Right cardiac atrium (tissue), 5 donors: ENCODE data around the gene HPCAL1. TPM values are rescaled to one million over a fixed set of nuclear protein-coding genes. Genes with fewer than 3 reads are reported as not detected.
"Not testable (repeated sequence)": the region's sequence is repeated elsewhere in the genome, so short reads cannot be mapped to it uniquely, and the experiment has no call there.

ENCODE experiments used
- ATAC-seq, 2 donors: fragments of 200-7000 bp; cut with Tn5 transposase; one replicate each; pipeline versions ENCODE4 v1.8.0 to v1.9.1; 2020; ENCODE audit warnings: moderate library complexity in 2 of 2, mild to moderate bottlenecking in 1 of 2
- DNase-seq, 3 donors: peaks; one replicate each; pipeline ENCODE4 v3.0.0-alpha.2; 2020
- H3K27ac ChIP-seq: one replicate; pipeline ENCODE4 v1.5.1; 2013; ENCODE audit warnings: mild to moderate bottlenecking, low read length, control low read depth, moderate library complexity
- H3K27me3 ChIP-seq: one replicate; pipeline ENCODE4 v1.6.1; 2013; ENCODE audit not compliant: control insufficient read depth, insufficient read depth
- H3K4me1 ChIP-seq: one replicate; pipeline ENCODE4 v1.6.1; 2013; ENCODE audit warnings: low read length; ENCODE audit not compliant: control insufficient read depth, insufficient read depth
- H3K4me3 ChIP-seq: one replicate; pipeline ENCODE4 v1.5.1; 2013; ENCODE audit warnings: low read length, control low read depth
- H3K9me3 ChIP-seq: one replicate; pipeline ENCODE4 v1.6.1; 2013; ENCODE audit warnings: low read length; ENCODE audit not compliant: control insufficient read depth
- WGBS: extraction: QIAGEN DNeasy Blood & Tissue Kit; methylation state at CpG from one replicate; pipeline ENCODE4 v1.1.7; 2013; 5-methylcytosine and 5-hydroxymethylcytosine counted together
- intact Hi-C, 4 donors: fragments of 100-400 bp; cut with DNase I; formaldehyde crosslinking; loops; one replicate each; pipeline versions ENCODE4 v1.11.0 to v1.14.0; 2022 to 2023
- polyA plus RNA-seq: library from polyadenylated mRNA; stranded (reverse); fragments of 200-250 nt; gene quantifications from one replicate; pipeline ENCODE4 v1.2.3, GENCODE V29; 2013
- total RNA-seq, 4 donors: library from RNA; stranded (reverse); fragmentation: NEBNext Ultra II Directional; extraction: Animal tissue kit (Norgen Biotek cat#: 25700); gene quantifications; one replicate each; pipeline ENCODE4 v1.2.1, GENCODE V29; 2021
- donor health status: healthy with polysubstance abuse.
- donor health status: DM: no; HTN: yes; CAD: no.
- donor health status: DM: no; HTN: no; CAD: no.
- donor health status: DM: no; HTN: yes; CAD: no; lungs with severe emphysema.
- donor health status: DM: yes; HTN: yes; CAD: no.

Gene HPCAL1
- total and polyA plus RNA-seq, 5 donors = 18.5 to 32.2 (median 25.1) TPM

DNA sequence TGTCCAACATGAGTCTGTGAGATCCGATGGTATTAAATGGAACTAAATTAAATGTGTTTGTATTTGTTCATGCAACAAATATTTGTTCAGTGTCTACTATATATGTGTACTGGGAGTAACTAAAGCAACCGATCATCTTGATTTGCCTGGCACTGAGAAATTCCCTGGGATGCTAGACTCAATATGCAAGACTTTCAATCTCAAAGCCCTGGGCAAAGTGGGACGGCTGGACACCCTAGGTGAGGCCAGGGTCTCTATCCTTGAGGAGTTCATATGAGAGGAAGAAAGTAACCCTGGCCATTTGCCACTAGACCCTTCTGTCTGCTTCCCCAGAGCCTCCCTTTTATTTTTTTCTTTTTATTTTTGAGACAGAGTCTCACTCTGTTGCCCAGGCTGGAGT is 44.0 kb upstream of the HPCAL1 start:
- H3K9me3 ChIP-seq = no peaks in the 10 kb centered on the region
- H3K4me3 ChIP-seq = no peak overlapping the region
- DNase-seq (no peak), ATAC-seq (no peak)
- no peaks in the 10 kb centered on the region for H3K4me1 ChIP-seq
- WGBS = 88% methylated on average over 3 of the region's 3 CpGs
- H3K27me3 ChIP-seq = no peaks in the 10 kb centered on the region
- H3K27ac ChIP-seq = no peak overlapping the region
- intact Hi-C loops = no loop called here

DNA sequence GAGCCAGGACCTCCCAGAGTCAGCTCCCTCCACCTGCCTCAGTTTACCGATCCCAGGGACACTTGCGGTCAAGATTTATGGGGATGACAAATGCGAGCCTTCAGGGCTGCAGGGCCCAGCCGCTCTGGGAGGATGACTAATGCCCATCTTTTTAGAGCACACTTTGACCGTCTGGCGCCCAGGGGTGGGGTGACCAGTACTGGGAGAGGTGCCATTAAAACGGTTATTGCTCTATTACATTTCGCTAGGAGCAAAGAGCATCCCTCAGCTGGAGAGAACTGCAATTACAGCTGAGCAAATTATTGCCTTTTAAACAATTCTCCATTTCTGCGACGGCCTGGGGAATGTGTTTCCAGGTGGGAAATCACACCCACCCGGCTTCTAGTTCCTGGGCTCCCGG is 42.6 kb upstream of the HPCAL1 start:
- WGBS = 86% methylated on average over 12 of the region's 12 CpGs
- intact Hi-C loops = no loop called here
- DNase-seq = no peak

DNA sequence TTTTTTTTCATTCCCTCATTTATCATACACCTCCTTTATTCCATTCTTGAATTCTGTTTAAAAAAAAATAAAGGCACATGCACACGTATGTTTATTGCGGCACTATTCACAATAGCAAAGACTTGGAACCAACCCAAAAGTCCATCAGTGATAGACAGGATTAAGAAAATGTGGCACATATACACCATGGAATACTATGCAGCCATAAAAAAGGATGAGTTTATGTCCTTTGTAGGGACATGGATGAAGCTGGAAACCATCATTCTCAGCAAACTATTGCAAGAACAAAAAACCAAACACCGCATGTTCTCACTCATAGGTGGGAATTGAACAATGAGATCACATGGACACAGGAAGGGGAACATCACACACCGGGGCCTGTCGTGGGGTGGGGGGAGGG is 39.2 kb upstream of the HPCAL1 start:
- 72% methylated on average over 4 of the region's 5 CpGs for WGBS
- intact Hi-C loops, H3K9me3 ChIP-seq, H3K4me1 ChIP-seq, H3K27me3 ChIP-seq, DNase-seq, H3K4me3 ChIP-seq, H3K27ac ChIP-seq, ATAC-seq: not testable (repeated sequence)

More for the DNA sequence above, 42.6 kb upstream of the HPCAL1 start:
- H3K4me1 ChIP-seq = no peaks in the 10 kb centered on the region
- H3K9me3 ChIP-seq = no peaks in the 10 kb centered on the region
- no peak for ATAC-seq
- no peak overlapping the region for H3K27ac ChIP-seq
- H3K4me3 ChIP-seq = no peak overlapping the region
- no peaks in the 10 kb centered on the region for H3K27me3 ChIP-seq

DNA sequence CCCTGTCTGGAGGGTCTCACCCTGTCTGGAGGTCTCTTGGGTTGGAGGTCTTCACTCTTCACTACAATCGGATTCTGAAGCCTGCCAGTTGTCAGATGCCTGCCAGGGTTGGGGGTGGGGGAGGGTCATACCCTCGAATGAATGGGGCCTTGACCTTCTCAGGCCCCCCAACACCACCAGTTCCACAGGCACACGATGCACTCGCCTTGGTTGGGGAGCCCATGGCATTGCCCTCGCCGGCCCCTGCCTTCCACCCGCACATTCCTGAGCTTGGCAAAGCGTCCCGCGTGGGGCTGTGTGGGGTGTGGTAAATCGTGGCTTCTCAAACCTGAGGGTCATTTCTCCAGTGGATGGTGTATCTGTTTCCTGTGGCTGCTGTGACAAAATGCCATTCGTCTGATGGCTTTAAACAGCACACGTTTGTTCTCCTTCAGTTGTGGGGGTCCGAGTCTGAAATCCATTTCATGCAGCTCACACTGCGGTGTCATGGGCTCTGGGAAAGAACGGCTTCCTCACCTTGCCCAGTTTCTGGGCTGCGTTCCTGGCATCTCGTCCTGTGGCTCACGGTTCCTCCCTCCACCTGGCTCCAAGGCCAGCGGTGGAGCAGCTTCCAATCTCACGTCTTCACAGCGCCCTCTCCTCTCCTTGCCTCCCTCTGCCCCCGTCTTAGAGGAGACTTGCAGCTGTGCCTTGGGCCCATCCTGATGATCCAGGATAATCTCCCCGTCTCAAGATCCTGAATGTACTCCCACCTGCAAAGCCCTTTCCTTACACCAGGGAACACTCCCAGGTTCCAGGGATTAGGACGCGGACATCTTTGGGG is 38.0 kb upstream of the HPCAL1 start:
- DNase-seq (no peak), ATAC-seq (peak in 1 of 2 donors; percentile 15)
- no peaks in the 10 kb centered on the region for H3K9me3 ChIP-seq
- WGBS = 89% methylated on average over 26 of the region's 26 CpGs
- no peaks in the 10 kb centered on the region for H3K4me1 ChIP-seq
- no peaks in the 10 kb centered on the region for H3K27me3 ChIP-seq
- intact Hi-C loops = no loop called here
- H3K27ac ChIP-seq = no peak overlapping the region
- H3K4me3 ChIP-seq = no peak overlapping the region

DNA sequence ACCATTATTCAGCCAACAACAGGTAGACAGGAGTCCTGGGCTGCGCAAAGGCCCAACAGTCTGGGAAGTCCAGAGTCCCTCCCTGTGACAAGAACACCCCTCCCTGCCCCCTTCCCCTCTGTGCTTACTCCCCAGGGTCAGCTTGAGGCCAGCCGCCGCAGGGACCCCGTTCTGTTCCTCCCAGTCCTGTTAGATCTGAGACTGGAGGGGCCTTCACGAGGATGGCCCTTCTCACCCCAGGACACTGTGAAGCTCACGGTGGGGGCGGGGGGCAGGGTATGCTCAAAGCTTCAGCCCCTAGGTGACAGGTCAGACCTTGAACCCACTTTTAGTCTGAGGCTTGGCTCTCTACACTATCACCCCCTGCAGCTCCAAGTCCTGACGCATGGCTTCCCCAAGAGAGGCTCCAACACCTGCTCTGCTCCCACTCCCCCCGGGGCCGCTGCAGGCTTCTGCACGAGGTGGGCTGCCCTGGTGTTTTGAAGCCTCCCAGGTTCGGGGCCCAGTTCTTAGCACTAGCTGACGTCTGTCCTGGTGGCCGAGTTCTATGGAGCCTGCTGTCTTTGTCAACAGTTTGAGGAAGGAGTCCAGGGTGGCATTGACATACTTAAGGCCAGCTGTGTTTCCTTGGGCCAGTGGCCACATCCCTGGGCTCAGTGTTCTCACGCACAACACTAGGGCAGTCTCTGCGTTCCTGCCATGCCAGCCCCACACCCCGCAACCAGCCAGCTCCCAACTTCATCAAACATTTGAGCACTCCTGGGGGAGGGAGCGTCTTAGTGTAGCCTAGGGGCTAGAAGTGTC is 37.2 kb upstream of the HPCAL1 start:
- Histone ChIP-seq H3K4me3 (no peak overlapping the region), H3K27me3 (no peaks in the 10 kb centered on the region), H3K27ac (no peak overlapping the region), H3K9me3 (no peaks in the 10 kb centered on the region), H3K4me1 (no peaks in the 10 kb centered on the region)
- ATAC-seq (no peak), DNase-seq (no peak)
- 87% methylated on average over 18 of the region's 18 CpGs for WGBS
- intact Hi-C loops = no loop called here

DNA sequence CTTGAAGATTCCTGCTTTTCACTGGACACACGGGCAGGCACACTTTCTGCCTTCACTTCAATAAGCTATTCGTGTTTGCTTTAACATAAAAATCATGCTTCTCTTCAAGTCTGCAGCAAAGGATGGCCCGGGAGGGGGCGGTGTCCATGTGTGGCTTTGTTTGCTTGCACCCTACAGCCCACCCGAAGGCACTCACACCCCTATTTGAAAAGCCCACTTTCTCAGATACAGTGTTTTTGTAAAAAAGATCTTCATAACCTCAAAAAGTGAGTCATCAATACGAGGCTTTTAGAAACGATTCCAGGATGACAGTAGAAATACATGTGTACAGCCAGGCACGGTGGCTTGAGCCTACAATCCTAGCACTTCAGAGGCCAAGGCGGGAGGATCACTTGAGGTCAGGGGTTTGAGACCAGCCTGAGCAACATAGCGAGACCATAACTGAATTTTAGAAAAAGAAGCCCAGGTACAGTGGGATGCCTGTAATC is 36.5 kb upstream of the HPCAL1 start:
- H3K27ac ChIP-seq = no peak overlapping the region
- no peaks in the 10 kb centered on the region for H3K4me1 ChIP-seq
- no peaks in the 10 kb centered on the region for H3K9me3 ChIP-seq
- no peaks in the 10 kb centered on the region for H3K27me3 ChIP-seq
- WGBS = 80% methylated on average over 10 of the region's 10 CpGs
- intact Hi-C loops = no loop called here
- ATAC-seq (no peak), DNase-seq (no peak)
- H3K4me3 ChIP-seq = no peak overlapping the region

DNA sequence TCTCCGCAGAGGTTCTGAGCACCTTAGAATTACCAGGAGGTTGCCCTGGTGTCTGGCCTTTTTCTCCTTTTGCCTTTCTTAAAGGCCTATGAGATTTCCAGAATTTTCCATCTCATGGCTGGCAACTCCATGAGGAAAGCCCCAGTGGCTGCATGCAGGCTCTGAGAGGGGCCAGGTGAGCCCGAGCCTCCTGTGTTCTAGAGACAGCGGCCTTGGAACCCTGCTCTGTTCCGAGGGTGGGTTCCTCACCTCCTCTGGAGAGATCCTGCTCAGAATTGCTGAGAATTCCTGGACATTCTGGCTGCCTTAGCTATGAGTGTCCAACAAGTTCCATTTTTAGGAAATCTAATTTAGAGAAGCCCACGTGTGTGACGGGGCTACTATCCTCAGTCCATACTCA is 35.7 kb upstream of the HPCAL1 start:
- intact Hi-C loops = no loop called here
- DNase-seq = no peak
- no peak overlapping the region for H3K27ac ChIP-seq
- no peaks in the 10 kb centered on the region for H3K4me1 ChIP-seq
- no peak overlapping the region for H3K4me3 ChIP-seq
- WGBS = 83% methylated on average over 6 of the region's 6 CpGs
- H3K27me3 ChIP-seq = no peaks in the 10 kb centered on the region
- no peak for ATAC-seq
- no peaks in the 10 kb centered on the region for H3K9me3 ChIP-seq

DNA sequence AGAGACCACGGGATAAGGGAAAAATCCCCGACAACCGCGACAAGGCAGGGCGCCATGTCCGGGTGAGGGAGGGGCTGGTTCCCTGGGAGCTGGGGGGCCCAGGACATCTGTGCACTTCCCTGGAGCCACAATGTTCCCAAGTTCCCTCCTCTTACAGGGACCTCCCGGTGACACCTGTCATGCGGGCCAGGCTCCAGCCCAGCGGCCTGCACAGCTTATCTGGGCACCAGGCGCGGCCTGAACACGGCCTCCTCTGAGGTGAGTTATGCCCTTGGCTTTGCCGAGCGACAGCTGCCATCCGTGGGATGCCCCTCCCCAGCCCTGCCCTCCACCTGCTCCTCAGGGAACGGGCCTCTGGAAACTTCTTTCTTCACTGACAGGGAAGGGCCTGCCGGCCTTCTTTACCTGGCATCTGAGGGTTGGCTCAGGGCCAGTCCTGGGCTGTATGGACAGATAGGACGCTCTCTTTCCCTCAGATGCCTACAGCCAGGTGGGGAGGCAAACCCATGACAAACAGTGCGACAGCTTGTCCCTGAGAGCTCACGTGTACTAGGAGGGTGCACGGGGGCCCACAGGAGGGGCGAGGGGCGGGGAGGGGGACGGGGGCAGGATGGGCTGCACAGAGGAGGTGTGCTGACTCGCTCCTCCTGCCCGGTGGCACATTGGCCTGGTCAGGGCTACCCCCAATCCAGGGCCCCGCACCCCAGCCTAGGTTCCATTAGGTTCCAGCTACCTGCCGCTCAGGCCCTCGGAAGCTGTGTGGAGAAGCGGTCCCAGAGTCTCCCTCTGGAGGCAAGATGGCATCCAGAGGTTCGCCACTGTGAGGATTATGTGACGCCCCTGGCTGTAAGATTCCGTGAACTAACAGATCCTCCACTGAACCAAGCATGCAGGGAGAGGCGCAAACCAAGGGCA is 34.9 kb upstream of the HPCAL1 start:
- WGBS = 72% methylated on average over 34 of the region's 34 CpGs
- no peaks in the 10 kb centered on the region for H3K4me1 ChIP-seq
- H3K27ac ChIP-seq = no peak overlapping the region
- intact Hi-C loops = no loop called here
- ATAC-seq (peak; percentile 14 to 78), DNase-seq (peak in 2 of 3 donors; percentile 76 to 79)
- no peaks in the 10 kb centered on the region for H3K9me3 ChIP-seq
- H3K4me3 ChIP-seq = no peak overlapping the region
- no peaks in the 10 kb centered on the region for H3K27me3 ChIP-seq

DNA sequence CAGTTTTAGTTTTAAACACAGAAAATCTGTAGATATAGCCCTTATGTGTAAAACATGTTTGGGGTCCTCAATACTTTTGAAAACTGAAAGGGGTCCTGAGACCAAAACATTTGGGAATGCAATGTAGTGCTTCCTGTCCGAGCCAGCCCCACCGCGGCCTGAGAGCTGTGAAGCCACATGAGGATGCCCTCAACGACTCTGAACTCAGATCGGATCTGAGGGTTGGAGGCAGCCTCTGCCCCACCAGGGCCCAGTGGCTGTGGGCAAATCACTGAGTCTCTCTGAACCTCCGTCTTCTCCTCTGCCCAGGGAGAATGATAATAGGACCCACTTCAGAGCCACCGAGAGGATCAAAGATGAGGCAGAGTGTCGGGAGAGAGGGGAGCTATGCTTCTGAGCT is 33.4 kb upstream of the HPCAL1 start:
- DNase-seq = no peak
- Histone ChIP-seq H3K27ac (no peak overlapping the region), H3K4me1 (no peaks in the 10 kb centered on the region), H3K9me3 (no peaks in the 10 kb centered on the region), H3K27me3 (no peaks in the 10 kb centered on the region), H3K4me3 (no peak overlapping the region)
- WGBS = 92% methylated on average over 8 of the region's 8 CpGs
- no peak for ATAC-seq
- intact Hi-C loops = no loop called here

DNA sequence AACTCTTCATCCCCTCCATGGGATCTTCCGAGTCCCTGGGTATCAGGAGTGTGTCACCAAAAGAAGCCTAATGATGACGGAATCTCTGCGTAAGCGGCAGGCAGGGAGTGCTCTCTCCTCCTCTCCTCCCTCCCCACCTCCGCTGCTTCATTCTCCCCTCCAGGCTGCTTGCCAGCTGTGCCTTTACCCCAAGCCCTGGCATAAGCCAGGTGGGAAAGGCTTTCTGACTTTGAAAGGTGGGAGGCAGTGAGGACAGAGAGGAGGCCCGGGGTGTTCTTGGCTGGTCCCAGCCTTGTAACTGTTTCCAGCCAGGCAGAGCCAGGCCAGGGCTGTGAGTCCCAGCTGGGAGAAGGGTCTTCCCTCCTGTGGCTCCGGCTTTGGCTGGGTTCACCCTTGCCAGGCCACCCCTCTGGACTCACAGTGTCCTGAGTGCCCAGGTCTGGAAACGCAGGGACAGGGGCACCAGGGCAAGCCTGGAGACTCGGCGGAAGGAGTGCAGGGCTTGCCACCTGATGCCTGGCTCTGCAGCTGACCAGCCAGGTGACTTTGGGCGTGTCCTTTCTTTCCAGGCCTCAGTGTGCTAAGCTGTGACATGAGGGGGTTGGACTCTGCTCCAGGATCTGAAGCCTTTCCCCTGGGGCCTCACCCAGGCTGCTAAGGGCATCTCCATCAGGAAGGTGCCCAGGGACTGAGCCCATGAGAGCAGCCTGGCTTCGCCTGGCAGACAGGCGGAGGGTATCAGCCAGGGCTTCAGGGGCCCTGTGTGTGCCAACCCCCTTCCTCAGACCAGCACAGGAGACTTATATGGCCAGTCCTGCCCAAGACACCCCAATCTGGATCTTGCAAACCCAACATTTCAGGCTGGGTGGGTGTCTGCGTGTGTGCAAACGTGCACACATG is 32.7 kb upstream of the HPCAL1 start:
- intact Hi-C loops = no loop called here
- Histone ChIP-seq H3K4me1 (no peaks in the 10 kb centered on the region), H3K9me3 (no peaks in the 10 kb centered on the region), H3K27me3 (no peaks in the 10 kb centered on the region), H3K27ac (no peak overlapping the region), H3K4me3 (no peak overlapping the region)
- ATAC-seq (no peak), DNase-seq (no peak)
- WGBS = 91% methylated on average over 15 of the region's 15 CpGs
